ENCODE data around the gene BMAL2. TPM values are rescaled to one million over a fixed set of nuclear protein-coding genes. Genes with fewer than 3 reads are reported as not detected.

BMAL2 gene
- total RNA-seq, 4 donors from 2014 or later: 0.63 to 3.2 (median 0.68) TPM

DNA sequence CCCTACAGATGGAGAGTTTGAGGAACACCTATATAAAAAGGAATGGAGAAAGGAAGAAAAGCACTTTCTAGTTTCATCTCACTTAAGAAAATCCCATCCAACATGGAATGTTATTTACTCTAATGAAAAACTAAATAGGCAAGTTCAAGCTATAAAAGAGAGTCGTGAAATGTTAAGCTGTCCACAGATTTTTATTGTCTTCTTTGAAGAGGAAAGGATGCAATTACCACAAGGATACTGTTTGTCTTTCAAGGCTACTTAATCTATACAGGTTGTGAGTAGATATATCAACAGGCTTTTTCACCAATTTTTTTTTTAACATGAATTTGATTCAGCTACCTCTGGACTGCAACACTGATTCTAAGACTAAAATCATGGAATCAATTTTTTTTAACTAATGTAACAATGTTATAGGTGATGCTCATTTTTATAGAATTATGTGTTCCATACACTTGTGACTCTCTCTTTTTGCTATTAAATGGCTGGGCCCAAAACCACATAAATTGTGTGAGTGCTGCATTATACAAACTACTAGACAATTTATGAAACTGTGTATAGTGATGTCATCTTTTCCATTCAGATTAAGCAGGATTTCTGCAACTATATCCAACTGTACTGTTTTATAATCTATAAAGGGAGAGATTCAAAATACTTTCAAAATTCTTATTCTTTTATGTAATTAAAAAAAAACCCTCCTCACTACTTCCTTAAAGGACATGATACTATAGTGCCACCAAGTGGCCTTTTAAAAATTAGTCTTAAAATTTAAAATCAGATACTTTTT, 26.8 kb upstream of the BMAL2 start:
- H3K27me3 ChIP-seq: no peaks in the 10 kb centered on the region
- DNase-seq: no peak
- peaks cover 14% of the 10 kb centered on the region in 2 donors for H3K36me3 ChIP-seq
- H3K27ac ChIP-seq: no peak overlapping the region
- no peaks in the 10 kb centered on the region for H3K4me1 ChIP-seq
- H3K4me3 ChIP-seq (replicated peaks in 1 of 3): no peak overlapping the region
- intact Hi-C loops (cut with DNase I): loop anchor here (10.0 kb wide), 1 partner anchor 281 kb away; the partner anchor contains the start of gene MED21
- 93 to 98% methylated on average over 1 of the region's 1 CpG for WGBS, 2 donors
- no peak for TF ChIP-seq POLR2A (IDR thresholded peaks at IDR 0.05)
- TF ChIP-seq, protein P1, sequence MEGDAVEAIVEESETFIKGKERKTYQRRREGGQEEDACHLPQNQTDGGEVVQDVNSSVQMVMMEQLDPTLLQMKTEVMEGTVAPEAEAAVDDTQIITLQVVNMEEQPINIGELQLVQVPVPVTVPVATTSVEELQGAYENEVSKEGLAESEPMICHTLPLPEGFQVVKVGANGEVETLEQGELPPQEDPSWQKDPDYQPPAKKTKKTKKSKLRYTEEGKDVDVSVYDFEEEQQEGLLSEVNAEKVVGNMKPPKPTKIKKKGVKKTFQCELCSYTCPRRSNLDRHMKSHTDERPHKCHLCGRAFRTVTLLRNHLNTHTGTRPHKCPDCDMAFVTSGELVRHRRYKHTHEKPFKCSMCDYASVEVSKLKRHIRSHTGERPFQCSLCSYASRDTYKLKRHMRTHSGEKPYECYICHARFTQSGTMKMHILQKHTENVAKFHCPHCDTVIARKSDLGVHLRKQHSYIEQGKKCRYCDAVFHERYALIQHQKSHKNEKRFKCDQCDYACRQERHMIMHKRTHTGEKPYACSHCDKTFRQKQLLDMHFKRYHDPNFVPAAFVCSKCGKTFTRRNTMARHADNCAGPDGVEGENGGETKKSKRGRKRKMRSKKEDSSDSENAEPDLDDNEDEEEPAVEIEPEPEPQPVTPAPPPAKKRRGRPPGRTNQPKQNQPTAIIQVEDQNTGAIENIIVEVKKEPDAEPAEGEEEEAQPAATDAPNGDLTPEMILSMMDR (IDR thresholded peaks at IDR 0.05): peak; percentile 4 to 70 (median 37)
- no peaks in the 10 kb centered on the region for H3K9me3 ChIP-seq

DNA sequence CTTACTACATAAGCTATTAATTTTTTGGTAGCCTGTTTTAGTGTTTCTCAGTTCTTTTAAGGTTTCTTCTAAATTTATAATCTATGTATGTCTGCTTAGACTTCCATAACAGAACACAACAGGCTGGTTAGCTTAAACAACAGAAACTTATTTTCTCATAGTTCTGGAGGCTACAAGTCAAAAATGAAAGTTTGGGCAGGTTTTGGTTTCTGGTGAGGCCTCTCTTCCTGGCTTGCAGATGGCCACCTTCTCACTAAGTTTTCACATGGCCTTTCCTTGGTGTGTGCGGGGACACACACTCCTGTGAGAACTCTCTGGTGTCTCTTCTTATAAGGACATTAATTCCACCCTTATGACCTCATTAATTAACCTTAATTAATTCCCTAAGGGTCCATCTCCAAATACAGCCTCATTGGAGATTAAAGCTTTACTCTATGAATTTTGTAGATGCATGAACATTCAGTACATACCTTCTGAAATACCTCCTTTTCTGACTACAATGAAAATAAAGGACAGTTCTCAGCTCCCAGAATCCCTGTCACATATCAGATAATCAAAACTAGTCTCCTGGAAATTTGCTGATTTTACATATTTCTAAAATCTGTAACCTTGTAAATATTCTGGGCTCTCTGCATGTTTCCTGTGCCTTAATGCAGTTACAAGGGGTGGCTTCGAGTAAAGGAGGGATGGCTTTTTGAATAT, 23.2 kb upstream of the BMAL2 start:
- no peak for DNase-seq
- H3K9me3 ChIP-seq: no peaks in the 10 kb centered on the region
- TF ChIP-seq POLR2A (IDR thresholded peaks at IDR 0.05): no peak
- TF ChIP-seq, protein P1 (IDR thresholded peaks at IDR 0.05): no peak
- no peak overlapping the region for H3K27ac ChIP-seq
- intact Hi-C loops (cut with DNase I): loop anchor here (10.0 kb wide), 1 partner anchor 285 kb away; the partner anchor contains the start of gene MED21
- H3K27me3 ChIP-seq: no peaks in the 10 kb centered on the region
- no peaks in the 10 kb centered on the region for H3K4me1 ChIP-seq
- H3K4me3 ChIP-seq (replicated peaks in 1 of 3): no peak overlapping the region
- WGBS, 2 donors: 90 to 95% methylated on average over 2 of the region's 2 CpGs
- H3K36me3 ChIP-seq: peaks cover 20 to 22% of the 10 kb centered on the region in 2 donors

DNA sequence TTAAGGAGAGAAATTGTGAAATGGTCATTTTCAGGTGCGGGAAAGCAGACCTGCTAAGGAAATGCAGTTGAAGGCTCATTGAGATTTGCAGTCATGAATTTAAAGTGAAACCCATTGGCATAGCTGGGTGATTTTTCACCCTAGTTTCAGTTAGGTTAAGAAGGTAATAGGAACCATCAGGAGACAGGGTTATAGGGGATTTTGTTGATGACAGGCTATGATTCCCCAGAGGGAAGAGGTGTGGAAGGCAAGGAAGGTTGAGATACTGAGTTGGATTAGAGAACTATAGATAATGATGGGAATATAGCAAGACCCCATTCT, 22.7 kb upstream of the BMAL2 start:
- no peaks in the 10 kb centered on the region for H3K4me1 ChIP-seq
- H3K4me3 ChIP-seq (replicated peaks in 1 of 3): no peak overlapping the region
- no peaks in the 10 kb centered on the region for H3K27me3 ChIP-seq
- TF ChIP-seq POLR2A (IDR thresholded peaks at IDR 0.05): no peak
- TF ChIP-seq, protein P1 (IDR thresholded peaks at IDR 0.05): no peak
- peaks cover 20 to 24% of the 10 kb centered on the region in 2 donors for H3K36me3 ChIP-seq
- no peak for DNase-seq
- no peaks in the 10 kb centered on the region for H3K9me3 ChIP-seq
- intact Hi-C loops (cut with DNase I): loop anchor here (10.0 kb wide), 1 partner anchor 285 kb away; the partner anchor contains the start of gene MED21
- no peak overlapping the region for H3K27ac ChIP-seq
- whole genome bisulfite sequencing, 2 donors: 96 to 98% methylated on average over 1 of the region's 1 CpG

DNA sequence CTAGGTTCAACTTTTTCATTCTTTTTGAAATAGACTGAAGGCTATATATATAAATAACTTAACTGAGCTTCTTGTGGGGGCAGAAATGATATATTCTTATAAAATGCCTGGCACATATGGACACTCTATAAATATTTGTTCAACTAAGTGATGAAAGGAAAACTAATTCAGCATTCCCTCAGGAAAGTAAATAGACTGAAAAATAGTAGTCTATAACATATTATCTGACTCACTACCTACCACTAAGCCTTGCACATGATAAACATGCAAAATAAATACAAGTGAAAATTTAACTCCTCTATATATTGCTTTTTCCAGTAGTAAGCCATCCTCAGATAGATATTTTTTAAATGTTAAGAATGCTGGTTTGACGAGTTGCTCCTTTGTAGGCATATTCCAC, 15.7 kb upstream of the BMAL2 start:
- intact Hi-C loops (cut with DNase I): no loop called here
- 93 to 96% methylated on average over 1 of the region's 1 CpG for WGBS, 2 donors
- no peak for DNase-seq

More for the DNA sequence above, 15.7 kb upstream of the BMAL2 start:
- Histone ChIP-seq H3K27me3 (no peaks in the 10 kb centered on the region), H3K36me3 (peaks cover 19% of the 10 kb centered on the region in 2 donors), H3K4me1 (no peaks in the 10 kb centered on the region), H3K4me3 (replicated peaks in 1 of 3) (no peak overlapping the region), H3K9me3 (no peaks in the 10 kb centered on the region), H3K27ac (no peak overlapping the region)
- TF ChIP-seq POLR2A (IDR thresholded peaks at IDR 0.05): no peak
- TF ChIP-seq, protein P1 (IDR thresholded peaks at IDR 0.05): no peak

Measured in thyroid gland (tissue), 4 donors.